Spleen (tissue), 11 donors: ENCODE data around the gene PRRG2. TPM values are rescaled to one million over a fixed set of nuclear protein-coding genes. Genes with fewer than 3 reads are reported as not detected.
A peak's percentile ranks its signal among the peaks of the same experiment; 100 is the strongest.

Source experiments
- DNase-seq: peaks from one replicate; pipeline ENCODE4 v3.0.0-alpha.2; 2020
- H3K27ac ChIP-seq, 8 donors: fragments of 200-600 bp; sonication (generic) in 7 of 8; 1 replicate in 4 of 8; 2 replicates in 4 of 8; pipeline versions ENCODE4 v1.5.0 to v1.8.0; 2016 to 2021; ENCODE audit warnings: inconsistent platforms in 4 of 8, mild to moderate bottlenecking in 4 of 8, moderate library complexity in 1 of 8
- H3K27me3 ChIP-seq, 7 donors: fragments of 200-600 bp; sonication (generic) in 6 of 7; replicated peaks in 1 of 7; 1 replicate in 4 of 7; 2 replicates in 3 of 7; pipeline versions ENCODE4 v1.5.0 to v1.8.0; 2016 to 2021; ENCODE audit warnings: inconsistent platforms in 3 of 7, mild to moderate bottlenecking in 1 of 7
- H3K36me3 ChIP-seq, 6 donors: fragments of 200-600 bp; sonication (generic) in 5 of 6; 1 replicate in 4 of 6; 2 replicates in 2 of 6; pipeline versions ENCODE4 v1.5.0 to v1.8.0; 2016 to 2021; ENCODE audit warnings: inconsistent platforms in 2 of 6
- H3K4me1 ChIP-seq, 6 donors: fragments of 200-600 bp; sonication (generic) in 5 of 6; 1 replicate in 3 of 6; 2 replicates in 3 of 6; pipeline versions ENCODE4 v1.5.0 to v1.8.0; 2016 to 2021; ENCODE audit warnings: inconsistent platforms in 3 of 6
- H3K4me3 ChIP-seq, 8 donors: fragments of 200-600 bp; sonication (generic) in 7 of 8; 1 replicate in 4 of 8; 2 replicates in 4 of 8; pipeline versions ENCODE4 v1.5.0 to v1.8.0; 2016 to 2021; ENCODE audit warnings: inconsistent platforms in 4 of 8, mild to moderate bottlenecking in 4 of 8, moderate library complexity in 2 of 8
- H3K9me3 ChIP-seq, 8 donors: fragments of 200-600 bp; sonication (generic) in 7 of 8; 1 replicate in 4 of 8; 2 replicates in 4 of 8; pipeline versions ENCODE4 v1.5.0 to v1.8.0; 2016 to 2021; ENCODE audit warnings: inconsistent platforms in 4 of 8
- POLR2A ChIP-seq, 3 donors: fragments of 450-650 bp; IDR thresholded peaks; one replicate each; pipeline ENCODE4 v1.5.1; 2017; ENCODE audit warnings: antibody characterized with exemption in 3 of 3, mild to moderate bottlenecking in 1 of 3
- POLR2AphosphoS5 ChIP-seq, 3 donors: sonication (generic); formaldehyde crosslinking; IDR thresholded peaks; one replicate each; pipeline ENCODE4 v1.5.1; 2017; ENCODE audit warnings: antibody characterized with exemption in 3 of 3
- WGBS, 5 donors: extraction: QIAGEN DNeasy Blood & Tissue Kit in 3 of 5; methylation state at CpG; one replicate each; pipeline versions ENCODE4 v1.1.5 to v1.1.7; 2013 to 2018; 5-methylcytosine and 5-hydroxymethylcytosine counted together
- intact Hi-C: fragments of 100-400 bp; cut with DNase I; formaldehyde crosslinking; loops from one replicate; pipeline ENCODE4 v1.15.0; 2023; ENCODE audit warnings: low total_unique reads
- polyA plus RNA-seq, 3 donors: library from polyadenylated mRNA; stranded (reverse); fragments of 200-250 nt; gene quantifications; one replicate each; pipeline ENCODE4 v1.2.1, GENCODE V29; 2013
- total RNA-seq, 7 donors: library from RNA; depleted of rRNA in 3 of 7; stranded (reverse); fragments of >200 nt in 3 of 7; fragmentation: NEBNext Ultra II Directional in 4 of 7; extraction: Animal tissue kit (Norgen Biotek cat#: 25700) in 4 of 7; gene quantifications; one replicate each; pipeline versions ENCODE4 v1.1.0 to v1.2.1, GENCODE V29; 2016 to 2021
- TF ChIP-seq, protein P1 (sequence below), 11 experiments: fragments of 200-600 bp in 7 of 11; fragments of 450-650 bp in 4 of 11; sonication (generic) in 4 of 11; IDR thresholded peaks in 8 of 11; conservative IDR thresholded peaks in 3 of 11; 1 replicate in 7 of 11; 2 replicates in 4 of 11; pipeline versions ENCODE4 v1.4.0 to v1.8.0; 2016 to 2021; ENCODE audit warnings: antibody characterized with exemption in 11 of 11, inconsistent platforms in 4 of 11, mild to moderate bottlenecking in 1 of 11
- donor health status: healthy with polysubstance abuse.
- donor health status: DM: no; HTN: no; CAD: no; lungs with moderate emphysema.
- donor health status: DM: no; HTN: no; CAD: no.
- donor health status: Bipolar disorder and iron deficiency.
- donor health status: healthy.
- donor health status: DM: no; HTN: no; CAD: no.
- donor health status: DM: yes; HTN: yes; CAD: no.

The PRRG2 gene
- total and polyA plus RNA-seq, 10 donors = 0.37 to 7.9 (median 1.3) TPM

DNA sequence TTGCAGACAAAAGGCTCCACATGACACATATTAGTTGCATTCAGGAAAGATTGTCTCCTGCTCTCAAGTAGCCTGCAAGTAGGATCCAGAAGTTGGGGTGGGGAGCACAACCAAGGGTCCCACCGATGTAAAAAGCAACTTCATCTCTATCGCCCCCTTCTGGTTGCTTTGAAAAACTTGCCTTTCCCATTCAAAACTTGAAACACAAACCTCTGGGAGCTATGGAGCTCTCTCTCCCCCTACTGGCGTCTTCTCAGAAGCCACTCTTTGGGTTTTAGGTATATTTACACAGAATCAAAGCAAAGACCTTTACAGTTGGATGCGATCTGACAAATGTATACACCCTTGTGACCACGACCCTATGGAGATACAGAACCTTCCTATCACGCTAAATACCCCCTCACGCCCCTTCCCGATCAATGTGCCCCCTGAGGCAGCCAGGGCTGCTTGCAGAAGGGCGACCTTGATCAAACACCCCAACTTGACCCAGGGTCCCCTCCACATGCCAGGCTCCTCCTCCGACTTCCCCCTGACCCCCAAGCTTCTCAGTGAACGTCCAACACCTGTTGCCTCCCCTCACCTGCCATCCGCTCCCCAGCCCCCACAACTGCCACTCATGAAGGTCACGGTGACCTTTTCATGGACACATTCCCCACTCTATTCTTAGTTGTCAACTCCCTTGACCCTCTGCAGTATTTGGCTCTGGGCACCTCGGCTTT lies 10.8 kb upstream of the PRRG2 start:
- peaks cover 12 to 69% (median 59%) of the 10 kb centered on the region in 6 donors for H3K4me1 ChIP-seq
- peak overlapping the region in 6 of 8 donors; percentile 23 to 76 (median 72) for H3K27ac ChIP-seq
- no peak for DNase-seq
- no peak overlapping the region for H3K4me3 ChIP-seq
- H3K27me3 ChIP-seq = no peaks in the 10 kb centered on the region
- H3K9me3 ChIP-seq = no peaks in the 10 kb centered on the region
- peaks cover 0 to 26% (median 11%) of the 10 kb centered on the region in 6 donors for H3K36me3 ChIP-seq
- TF ChIP-seq, protein P1, sequence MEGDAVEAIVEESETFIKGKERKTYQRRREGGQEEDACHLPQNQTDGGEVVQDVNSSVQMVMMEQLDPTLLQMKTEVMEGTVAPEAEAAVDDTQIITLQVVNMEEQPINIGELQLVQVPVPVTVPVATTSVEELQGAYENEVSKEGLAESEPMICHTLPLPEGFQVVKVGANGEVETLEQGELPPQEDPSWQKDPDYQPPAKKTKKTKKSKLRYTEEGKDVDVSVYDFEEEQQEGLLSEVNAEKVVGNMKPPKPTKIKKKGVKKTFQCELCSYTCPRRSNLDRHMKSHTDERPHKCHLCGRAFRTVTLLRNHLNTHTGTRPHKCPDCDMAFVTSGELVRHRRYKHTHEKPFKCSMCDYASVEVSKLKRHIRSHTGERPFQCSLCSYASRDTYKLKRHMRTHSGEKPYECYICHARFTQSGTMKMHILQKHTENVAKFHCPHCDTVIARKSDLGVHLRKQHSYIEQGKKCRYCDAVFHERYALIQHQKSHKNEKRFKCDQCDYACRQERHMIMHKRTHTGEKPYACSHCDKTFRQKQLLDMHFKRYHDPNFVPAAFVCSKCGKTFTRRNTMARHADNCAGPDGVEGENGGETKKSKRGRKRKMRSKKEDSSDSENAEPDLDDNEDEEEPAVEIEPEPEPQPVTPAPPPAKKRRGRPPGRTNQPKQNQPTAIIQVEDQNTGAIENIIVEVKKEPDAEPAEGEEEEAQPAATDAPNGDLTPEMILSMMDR (IDR thresholded peaks at IDR 0.05 in 8 of 11, conservative IDR thresholded peaks at IDR 0.05 in 3 of 11) = peak; percentile 94 to 99 (median 97)
- TF ChIP-seq POLR2A (IDR thresholded peaks at IDR 0.05) (peak in 1 of 3 donors; percentile 1), POLR2AphosphoS5 (IDR thresholded peaks at IDR 0.05) (peak in 1 of 3 donors; percentile 44)
- intact Hi-C loops = loop anchor here (10.0 kb wide), 1 partner anchor 105 kb away; the partner anchor contains the start of gene PRMT1
- 31 to 39% (median 33%) methylated on average over 14 of the region's 14 CpGs for WGBS, 5 donors

GRCh38 chr19:49570997-49571676 lies 10.0 kb upstream of the PRRG2 start:
- TF ChIP-seq POLR2A (IDR thresholded peaks at IDR 0.05) = no peak
- TF ChIP-seq POLR2AphosphoS5 (IDR thresholded peaks at IDR 0.05) = peak in 2 of 3 donors; percentile 24 to 64
- TF ChIP-seq, protein P1 (IDR thresholded peaks at IDR 0.05 in 8 of 11, conservative IDR thresholded peaks at IDR 0.05 in 3 of 11) = peak in 6 of 11 experiments; percentile 12 to 50 (median 18)
- intact Hi-C loops = loop anchor here (10.0 kb wide), 1 partner anchor 104 kb away; the partner anchor contains the start of gene PRMT1
- Histone ChIP-seq H3K4me1 (peaks cover 12 to 65% (median 52%) of the 10 kb centered on the region in 6 donors), H3K9me3 (no peaks in the 10 kb centered on the region), H3K27me3 (no peaks in the 10 kb centered on the region), H3K4me3 (no peak overlapping the region), H3K36me3 (peaks cover 0 to 34% (median 20%) of the 10 kb centered on the region in 6 donors), H3K27ac (peak overlapping the region in 7 of 8 donors; percentile 23 to 76 (median 68))
- 68 to 75% (median 70%) methylated on average over 11 of the region's 11 CpGs for WGBS, 5 donors
- no peak for DNase-seq

DNA sequence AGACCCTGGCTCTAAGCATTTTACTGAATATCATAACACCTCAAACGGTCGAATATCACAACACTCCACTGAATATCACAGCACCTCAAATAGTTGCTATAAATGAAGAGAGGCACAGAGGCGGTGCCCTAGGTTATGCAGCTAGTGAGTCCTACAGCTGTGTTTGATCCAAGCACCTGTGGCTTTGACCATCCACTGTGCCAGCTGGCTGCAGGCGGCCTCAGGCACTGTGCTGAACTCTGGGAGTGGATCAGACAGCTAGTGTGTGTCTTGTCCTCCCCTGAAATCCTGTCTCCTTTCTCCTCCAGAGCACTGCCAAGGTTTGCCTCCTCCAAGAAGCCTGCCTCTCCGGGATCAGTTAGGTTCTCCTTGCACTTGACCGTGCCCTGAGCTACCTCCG lies 8.1 kb upstream of the PRRG2 start:
- TF ChIP-seq, protein P1 (IDR thresholded peaks at IDR 0.05 in 8 of 11, conservative IDR thresholded peaks at IDR 0.05 in 3 of 11) = no peak
- no peak for TF ChIP-seq POLR2A (IDR thresholded peaks at IDR 0.05)
- no peak for TF ChIP-seq POLR2AphosphoS5 (IDR thresholded peaks at IDR 0.05)
- H3K4me1 ChIP-seq = peaks cover 12 to 65% (median 45%) of the 10 kb centered on the region in 6 donors
- H3K4me3 ChIP-seq = no peak overlapping the region
- H3K27ac ChIP-seq = no peak overlapping the region
- peaks cover 0 to 51% (median 23%) of the 10 kb centered on the region in 6 donors for H3K36me3 ChIP-seq
- H3K27me3 ChIP-seq = no peaks in the 10 kb centered on the region
- no peak for DNase-seq
- H3K9me3 ChIP-seq = no peaks in the 10 kb centered on the region
- intact Hi-C loops = loop anchor here (10.0 kb wide), 1 partner anchor 102 kb away; the partner anchor contains the start of gene PRMT1
- 89 to 97% (median 93%) methylated on average over 7 of the region's 7 CpGs for WGBS, 5 donors
